ENCODE data around the gene TWNK.

GRCh38 chr10:101014966-101015581 is 27.7 kb downstream of the TWNK start:
- TF ChIP-seq EZH2phosphoT487 (IDR thresholded peaks at IDR 0.05; ENCODE audit: unreplicated experiment) (no peak), CTCF (conservative IDR thresholded peaks at IDR 0.05; ENCODE audit: low read depth in 2 of 2) (no peak), REST (IDR thresholded peaks at IDR 0.05; ENCODE audit: unreplicated experiment) (no peak), POLR2AphosphoS5 (IDR thresholded peaks at IDR 0.05; ENCODE audit: low read depth) (no peak), EZH2 (IDR thresholded peaks at IDR 0.05; ENCODE audit: low read depth, unreplicated experiment) (no peak), ETS1 (IDR thresholded peaks at IDR 0.05) (no peak)

All from GM23338 (cell line).